RCC 7860 (cell line): ENCODE data around the gene XCR1.
"Not testable (repeated sequence)": the region's sequence is repeated elsewhere in the genome, so short reads cannot be mapped to it uniquely, and the experiment has no call there.

Experiments
- DNase-seq: peaks from one replicate; pipeline ENCODE4 v3.0.0-alpha.2; 2015; ENCODE audit warnings: low spot score
- FAIRE-seq: peaks from 2 replicates; lab custom pipeline; 2012; peaks lifted over from hg19 to GRCh38; lab: Jason Lieb, UNC

The XCR1 gene

GRCh38 chr3:46027021-46027705 lies at the start of gene XCR1:
Gene XCR1 (minus strand): TSS chr3:46027483. CDS start chr3:46021947, 5,536 bp downstream.
- DNase-seq, result no peak
- FAIRE-seq, result no peak

DNA sequence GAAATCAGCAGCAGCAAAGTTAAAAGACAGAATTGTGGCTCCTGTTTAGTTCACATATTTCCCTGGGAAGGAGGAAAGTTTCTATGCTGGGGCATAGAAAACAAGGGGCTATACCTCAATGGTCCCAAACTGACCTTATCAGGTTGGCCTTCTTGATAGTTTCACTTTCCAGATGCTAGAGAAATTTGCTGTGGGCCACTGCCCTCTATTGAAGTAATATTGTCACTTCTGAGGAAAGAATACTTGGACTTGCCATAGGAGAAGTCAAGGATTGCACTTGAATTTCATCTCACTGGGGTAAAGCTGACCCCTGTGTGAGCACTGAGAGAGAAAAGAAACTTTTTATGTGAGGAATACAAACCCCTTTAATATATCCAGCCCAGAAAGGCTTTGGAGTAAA lies 49.3 kb upstream of the XCR1 start:
- DNase-seq (no peak), FAIRE-seq (no peak)

DNA sequence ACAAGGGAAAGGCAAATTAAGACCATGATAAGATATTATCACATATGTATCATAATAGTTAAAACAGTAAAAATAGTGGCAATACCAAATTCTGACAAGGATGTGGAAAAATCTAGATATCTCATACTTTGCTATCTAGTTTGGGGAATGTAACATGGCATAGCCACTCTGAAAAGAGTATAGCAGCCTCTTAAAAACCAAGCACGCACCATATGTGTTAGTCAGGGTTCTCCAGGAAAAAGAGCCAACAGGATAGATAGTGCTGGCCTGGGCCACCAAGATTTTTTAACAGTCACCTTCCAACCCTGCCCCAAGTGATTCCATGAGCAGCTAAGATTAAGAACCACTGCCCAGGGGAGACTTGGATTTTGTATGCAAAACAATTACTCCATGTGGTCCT lies 48.5 kb upstream of the XCR1 start:
- no peak for DNase-seq
- FAIRE-seq, result no peak

DNA sequence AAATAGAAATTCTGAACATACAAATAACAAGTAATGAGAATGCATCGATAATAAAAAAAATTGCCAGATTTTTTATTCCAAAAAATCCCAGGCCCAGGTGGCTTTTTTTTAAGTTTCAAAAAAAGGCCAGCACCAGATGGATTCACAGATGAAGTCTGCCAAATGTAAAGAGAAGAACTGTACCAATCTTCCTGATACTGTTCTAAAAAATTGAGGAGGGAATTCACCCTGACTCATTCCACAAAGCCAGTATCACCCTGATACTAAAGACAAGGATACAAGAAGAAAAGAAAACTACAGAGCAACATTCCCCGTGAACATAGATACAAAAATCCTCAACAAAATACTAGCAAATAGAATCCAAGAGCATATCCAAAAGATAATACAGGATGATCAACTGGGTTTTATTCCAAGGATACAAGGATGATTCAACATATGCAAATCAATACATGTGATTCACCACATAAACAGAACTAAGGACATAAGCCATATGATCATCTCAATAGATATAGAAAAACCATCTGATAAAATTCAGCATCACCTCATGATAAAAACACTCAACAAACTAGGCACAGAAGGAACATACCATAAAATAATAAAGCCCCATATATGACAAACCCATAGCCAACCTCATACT lies 44.1 kb upstream of the XCR1 start:
- DNase-seq, result no peak

DNA sequence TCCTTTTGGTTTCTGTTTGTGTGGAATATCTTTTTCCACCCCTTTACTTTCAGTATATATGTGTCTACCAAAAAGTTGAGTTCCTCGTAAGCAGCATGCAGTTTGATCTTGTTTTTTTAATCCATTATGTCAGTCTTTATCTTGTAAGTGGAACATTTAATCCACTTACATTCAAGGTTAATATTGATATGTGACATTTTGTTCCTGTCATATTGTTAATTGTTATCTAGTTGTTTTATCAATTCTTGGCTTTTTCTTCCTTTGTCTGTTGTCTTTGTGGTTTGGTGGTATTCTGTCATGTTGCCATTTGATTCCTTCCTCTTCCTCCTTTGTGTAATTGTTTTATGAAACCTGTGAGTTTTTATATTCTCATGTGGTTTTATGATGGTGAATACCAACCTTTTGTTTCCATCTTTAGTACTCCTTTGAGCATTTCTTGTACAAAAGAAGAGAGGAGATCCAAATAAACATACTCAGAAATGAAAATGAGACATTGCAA lies 43.4 kb upstream of the XCR1 start:
- DNase-seq (no peak), FAIRE-seq (no peak)

More for the DNA sequence above, 44.1 kb upstream of the XCR1 start:
- FAIRE-seq, result no peak

DNA sequence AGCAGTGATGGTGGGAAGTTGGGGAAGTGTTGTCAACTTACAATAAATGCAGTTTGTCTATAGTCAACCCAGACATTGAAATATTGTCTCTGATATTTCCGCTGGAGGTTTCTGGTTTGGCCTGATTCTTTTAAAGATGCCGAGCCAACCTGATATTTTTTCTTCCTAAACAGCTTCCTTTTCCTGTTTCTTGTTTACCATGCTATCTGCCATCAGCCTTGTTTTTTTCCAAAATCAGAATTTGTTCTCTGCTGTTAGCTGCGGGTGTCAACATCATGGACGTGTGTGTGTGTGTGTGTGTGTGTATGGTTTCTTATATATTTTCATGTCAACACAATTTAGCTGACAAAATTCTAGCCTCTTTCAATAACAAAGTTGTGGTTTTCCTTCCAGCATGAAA lies 41.2 kb upstream of the XCR1 start:
- no peak for DNase-seq
- no peak for FAIRE-seq

GRCh38 chr3:46067401-46067800 lies 40.1 kb upstream of the XCR1 start:
- DNase-seq, result no peak
- no peak for FAIRE-seq

DNA sequence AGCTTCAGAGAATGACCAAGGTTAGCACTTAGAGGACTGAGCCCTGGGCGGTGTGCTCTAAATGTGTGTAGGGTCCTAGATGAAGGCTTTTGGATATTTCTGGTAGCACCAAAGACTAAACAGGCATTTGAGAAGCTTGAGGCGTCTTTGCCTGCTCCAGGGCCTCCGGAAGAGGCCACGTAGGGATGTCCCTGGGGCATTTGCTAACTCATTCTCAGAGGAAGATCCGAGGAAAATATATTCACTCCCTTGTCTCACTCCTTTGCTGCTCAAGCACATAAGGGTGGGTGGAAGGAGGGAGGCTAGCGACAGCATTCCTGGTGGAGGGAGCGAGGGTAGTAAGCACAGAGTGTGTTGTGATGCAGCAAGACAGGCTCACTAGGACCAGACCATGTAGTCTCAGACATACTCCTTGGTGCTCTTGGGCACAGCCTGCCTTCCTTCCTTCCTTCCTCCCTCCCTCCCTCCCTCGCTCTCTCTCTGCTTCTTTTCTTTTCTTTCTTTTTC lies 38.5 kb upstream of the XCR1 start:
- no peak for FAIRE-seq
- DNase-seq, result no peak

DNA sequence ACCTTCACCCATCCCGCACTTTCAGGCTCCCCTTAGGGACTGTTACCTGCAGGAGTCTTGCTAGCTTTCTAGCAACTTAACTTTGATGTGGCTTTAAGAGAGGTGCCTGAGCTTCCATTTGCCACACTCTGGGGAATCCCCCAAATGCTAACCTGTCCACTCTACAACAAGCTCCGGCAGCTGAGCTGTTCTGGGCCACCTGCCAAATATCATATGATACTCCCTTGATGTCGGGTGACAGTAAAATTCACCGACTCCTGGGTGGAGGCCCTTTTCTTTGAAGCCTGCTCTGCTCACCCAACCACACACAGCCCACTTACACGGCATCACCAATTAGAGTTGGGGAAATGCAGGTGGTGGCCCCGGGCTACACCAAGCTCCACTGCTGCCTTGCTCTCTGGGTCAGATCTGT lies 38.0 kb upstream of the XCR1 start:
- FAIRE-seq, result no peak
- no peak for DNase-seq

- DNase-seq (no peak), FAIRE-seq (no peak)
These were observed 35.4 kb upstream of the XCR1 start for GRCh38 chr3:46062679-46063078.

DNA sequence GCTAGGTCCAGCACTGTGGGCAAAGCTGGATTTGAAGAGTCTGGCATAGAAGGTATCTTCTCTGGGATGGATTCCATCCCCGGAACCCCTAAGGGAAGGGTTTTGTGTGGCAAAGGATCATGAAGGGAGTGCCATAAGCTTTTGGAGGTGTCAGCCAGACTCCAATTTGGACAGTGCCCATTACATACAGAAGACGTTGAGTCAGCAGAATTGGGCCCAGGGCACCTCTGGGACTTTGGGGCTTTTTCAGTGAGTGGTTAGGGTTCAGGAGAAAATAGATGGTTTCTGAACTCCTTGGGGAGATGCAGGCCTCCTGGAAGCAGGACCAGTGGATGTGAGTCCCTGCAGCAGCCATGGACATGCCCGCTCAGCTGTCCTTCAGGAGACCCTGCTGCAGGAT lies 34.6 kb upstream of the XCR1 start:
- no peak for DNase-seq
- FAIRE-seq, result no peak

DNA sequence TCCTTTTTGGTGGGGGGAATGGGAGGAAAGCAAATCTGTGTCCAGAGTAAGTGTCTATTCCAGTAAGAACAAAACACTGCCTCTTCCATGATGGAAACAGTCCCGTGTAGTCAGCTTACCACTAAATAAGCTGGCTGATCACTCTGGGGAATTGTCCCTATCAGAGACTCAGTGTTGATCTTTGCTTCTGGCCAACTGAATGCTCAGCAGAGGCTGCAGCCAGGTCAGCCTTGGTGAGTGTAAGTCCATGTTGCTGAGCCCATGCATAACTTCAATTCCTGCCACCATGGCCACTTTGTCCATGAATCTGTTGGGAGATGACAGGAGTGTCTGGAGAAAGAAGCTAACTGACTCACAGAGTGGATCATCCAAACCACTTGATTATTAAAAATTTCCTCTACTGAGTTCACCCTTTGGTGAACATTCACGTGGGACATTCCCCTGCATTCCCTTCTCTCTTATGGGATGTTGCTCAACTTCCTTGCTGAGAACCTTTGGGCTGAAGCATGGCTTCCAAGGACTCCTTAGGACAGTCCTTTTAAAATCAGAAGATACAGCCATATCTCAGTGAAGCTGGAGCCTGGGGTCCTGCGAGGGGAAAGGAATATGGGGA lies 33.9 kb upstream of the XCR1 start:
- FAIRE-seq, result no peak
- DNase-seq, result no peak

- DNase-seq (no peak), FAIRE-seq (no peak)
These were observed 33.3 kb upstream of the XCR1 start for GRCh38 chr3:46060551-46060950.

GRCh38 chr3:46059432-46059831 lies 32.1 kb upstream of the XCR1 start:
- FAIRE-seq, result no peak
- DNase-seq, result no peak

GRCh38 chr3:46058981-46059380 lies 31.7 kb upstream of the XCR1 start:
- DNase-seq, result no peak
- no peak for FAIRE-seq

DNA sequence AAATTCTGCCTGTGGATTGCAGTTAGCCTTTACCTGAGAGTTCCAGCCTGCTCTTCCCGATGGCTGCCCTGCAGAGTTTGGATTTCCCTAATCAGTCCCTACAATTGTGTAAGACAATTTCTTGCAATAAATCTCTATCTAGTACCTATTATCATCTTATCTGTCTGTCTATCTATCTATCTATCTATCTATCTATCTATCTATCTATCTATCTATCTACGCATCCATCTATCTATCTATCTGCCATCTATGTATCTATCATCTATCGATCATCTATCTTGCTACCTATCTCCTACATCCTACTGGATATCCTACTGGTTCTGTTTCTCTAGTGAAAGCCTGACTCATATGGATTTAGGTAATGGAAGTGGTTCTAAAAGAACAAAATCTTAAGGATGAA lies 30.4 kb upstream of the XCR1 start:
- no peak for FAIRE-seq
- DNase-seq, result no peak

- DNase-seq (no peak), FAIRE-seq (no peak)
These were observed 29.4 kb upstream of the XCR1 start for GRCh38 chr3:46056686-46057085.

- not testable (repeated sequence) for DNase-seq, FAIRE-seq
These were observed 26.7 kb upstream of the XCR1 start for GRCh38 chr3:46053761-46054515.

- DNase-seq, FAIRE-seq: not testable (repeated sequence)
These were observed 26.0 kb upstream of the XCR1 start for GRCh38 chr3:46053265-46053664.

DNA sequence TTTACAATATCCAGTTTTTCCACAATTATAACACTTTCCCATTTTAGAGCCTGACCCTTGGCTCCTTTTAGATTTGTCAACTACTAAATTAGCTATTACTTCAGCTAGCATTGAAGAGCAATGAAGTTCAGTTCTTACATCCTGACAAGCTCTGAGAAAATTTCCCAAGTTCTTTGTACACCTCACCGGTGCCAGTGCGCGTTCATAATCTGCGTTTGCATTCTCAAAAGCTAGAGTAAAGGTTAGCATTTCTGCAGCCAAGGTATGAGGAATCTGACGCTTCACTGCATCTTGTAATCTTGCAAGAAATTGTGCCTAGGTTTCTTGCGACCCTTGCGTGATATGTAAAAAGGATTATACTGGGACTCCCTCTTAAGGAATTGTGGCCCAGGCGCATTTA lies 25.2 kb upstream of the XCR1 start:
- DNase-seq (no peak), FAIRE-seq (no peak)

DNA sequence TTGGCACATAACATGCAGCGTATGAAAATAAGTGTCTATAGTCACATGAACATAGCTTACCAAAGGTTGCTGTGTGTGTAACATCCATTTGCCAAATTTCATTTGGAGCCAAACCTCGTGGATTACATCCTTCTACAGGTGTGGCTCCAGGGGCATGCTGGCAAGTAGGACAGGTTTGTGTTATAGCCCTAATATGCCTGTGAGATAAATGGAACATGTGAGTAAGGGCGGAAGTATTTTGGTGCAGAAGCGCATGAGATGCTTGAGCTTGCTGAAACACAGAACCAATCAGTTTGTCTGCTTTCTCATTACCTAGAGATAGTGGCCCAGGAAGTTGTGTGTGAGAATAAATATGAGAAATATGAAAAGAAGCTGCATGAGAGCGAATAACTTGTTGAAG lies 21.8 kb upstream of the XCR1 start:
- no peak for DNase-seq
- FAIRE-seq, result no peak
